Stomach (tissue), 9 donors: ENCODE results near the gene KRTAP10-1. TPM values are rescaled to one million over a fixed set of nuclear protein-coding genes. Genes with fewer than 3 reads are reported as not detected.

Experiments
- DNase-seq, 2 donors: peaks; one replicate each; pipeline versions ENCODE4 v3.0.0 to v3.0.0-alpha.2; 2013 to 2019
- H3K27ac ChIP-seq, 5 donors: fragments of 200-600 bp in 4 of 5; sonication (generic) in 4 of 5; one replicate each; pipeline ENCODE4 v1.5.1; 2013 to 2019; ENCODE audit warnings: mild to moderate bottlenecking in 1 of 5, moderate library complexity in 1 of 5
- H3K27me3 ChIP-seq, 3 donors: fragments of 200-600 bp; sonication (generic); one replicate each; pipeline ENCODE4 v1.5.1; 2017 to 2019; ENCODE audit warnings: mixed run types in 1 of 3
- H3K36me3 ChIP-seq, 4 donors: fragments of 200-600 bp; sonication (generic); 1 replicate in 3 of 4; 2 replicates in 1 of 4; pipeline ENCODE4 v1.5.1; 2016 to 2019
- H3K4me1 ChIP-seq, 4 donors: fragments of 200-600 bp; sonication (generic); one replicate each; pipeline ENCODE4 v1.5.1; 2016 to 2019
- H3K4me3 ChIP-seq, 4 donors: fragments of 200-600 bp; sonication (generic) in 3 of 4; one replicate each; pipeline ENCODE4 v1.5.1; 2016 to 2019; ENCODE audit warnings: mild to moderate bottlenecking in 1 of 4
- H3K9me3 ChIP-seq, 4 donors: fragments of 200-600 bp; sonication (generic); one replicate each; pipeline ENCODE4 v1.5.1; 2016 to 2019
- EP300 ChIP-seq: sonication (generic); formaldehyde crosslinking; IDR thresholded peaks from one replicate; pipeline ENCODE4 v1.6.1; 2017; ENCODE audit warnings: antibody characterized with exemption
- POLR2A ChIP-seq, 4 donors: fragments of 450-650 bp; IDR thresholded peaks; one replicate each; pipeline ENCODE4 v1.6.1; 2016; ENCODE audit warnings: antibody characterized with exemption in 4 of 4, control low read depth in 2 of 4, mild to moderate bottlenecking in 1 of 4, moderate library complexity in 1 of 4
- POLR2AphosphoS5 ChIP-seq, 3 donors: sonication (generic); formaldehyde crosslinking; IDR thresholded peaks; one replicate each; pipeline ENCODE4 v1.6.1; 2016; ENCODE audit warnings: antibody characterized with exemption in 3 of 3
- WGBS, 5 donors: extraction: QIAGEN DNeasy Blood & Tissue Kit in 3 of 5; methylation state at CpG; one replicate each; pipeline versions ENCODE4 v1.1.5 to v1.1.7; 2013 to 2018; 5-methylcytosine and 5-hydroxymethylcytosine counted together
- intact Hi-C: fragments of 100-400 bp; cut with DNase I; formaldehyde crosslinking; loops from one replicate; pipeline ENCODE4 v1.15.1; 2023; ENCODE audit warnings: low total_unique reads
- polyA plus RNA-seq, 3 donors: library from polyadenylated mRNA; stranded (reverse); fragments of 200-250 nt; gene quantifications; one replicate each; pipeline ENCODE4 v1.2.3, GENCODE V29; 2013
- total RNA-seq, 5 donors: library from RNA; depleted of rRNA; stranded (reverse); fragments of >200 nt; gene quantifications; one replicate each; pipeline versions ENCODE4 v1.1.0 to v1.2.3, GENCODE V29; 2014 to 2016
- TF ChIP-seq, protein P1 (sequence below), 7 experiments: fragments of 450-650 bp in 4 of 7; fragments of 200-600 bp in 3 of 7; sonication (generic) in 3 of 7; IDR thresholded peaks; one replicate each; pipeline ENCODE4 v1.5.1; 2016 to 2019; ENCODE audit warnings: antibody characterized with exemption in 7 of 7, control low read depth in 2 of 7, mild to moderate bottlenecking in 1 of 7
- donor health status: healthy with polysubstance abuse.
- donor health status: Bipolar disorder and iron deficiency.
- donor health status: healthy.

The KRTAP10-1 gene
- total and polyA plus RNA-seq, 8 donors, result not detected

DNA sequence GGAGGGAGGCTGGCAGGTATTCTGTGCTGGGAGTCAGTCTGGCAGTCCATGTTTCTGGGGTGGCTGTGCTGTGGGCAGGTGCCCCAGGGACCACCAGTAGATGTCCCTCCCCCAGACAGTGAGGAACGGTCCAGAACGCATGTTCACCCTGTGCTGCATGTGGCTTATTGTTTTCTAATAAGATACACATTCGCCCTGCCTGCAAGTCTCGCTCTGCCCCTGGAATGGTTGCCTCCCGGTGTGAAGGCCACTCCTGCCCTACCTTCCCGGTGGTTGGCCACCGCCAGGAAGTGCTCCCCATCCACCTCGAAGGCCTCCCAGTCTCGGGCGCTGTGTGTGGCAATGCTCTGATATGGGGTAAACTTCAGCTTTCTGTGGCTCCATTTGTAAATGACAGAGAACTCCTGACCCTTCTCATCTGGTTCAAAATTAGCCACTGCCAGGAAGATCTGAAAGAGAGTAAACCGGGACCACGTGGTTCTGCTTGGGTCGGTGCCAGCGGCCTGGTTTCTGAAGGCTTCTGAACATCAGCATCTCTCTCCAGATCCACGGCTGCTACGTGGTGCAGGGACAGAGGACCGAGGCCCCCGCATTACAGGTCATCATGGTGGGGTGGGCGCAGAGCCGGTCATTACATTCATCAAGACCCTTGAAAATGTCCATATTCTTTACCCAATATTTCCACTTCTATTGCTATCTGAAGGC lies 14.5 kb downstream of the KRTAP10-1 start:
- intact Hi-C loops, result no loop called here
- DNase-seq, result peak in 1 of 2 donors; percentile 23
- no peaks in the 10 kb centered on the region for H3K36me3 ChIP-seq
- H3K27me3 ChIP-seq, result peaks cover 0 to 52% (median 0%) of the 10 kb centered on the region in 3 donors
- no peak overlapping the region for H3K4me3 ChIP-seq
- H3K4me1 ChIP-seq, result no peaks in the 10 kb centered on the region
- no peaks in the 10 kb centered on the region for H3K9me3 ChIP-seq
- WGBS, 5 donors, result 82 to 88% (median 86%) methylated on average over 19 to 20 of the region's 20 CpGs
- TF ChIP-seq POLR2A (IDR thresholded peaks at IDR 0.05), result no peak
- TF ChIP-seq, protein P1, sequence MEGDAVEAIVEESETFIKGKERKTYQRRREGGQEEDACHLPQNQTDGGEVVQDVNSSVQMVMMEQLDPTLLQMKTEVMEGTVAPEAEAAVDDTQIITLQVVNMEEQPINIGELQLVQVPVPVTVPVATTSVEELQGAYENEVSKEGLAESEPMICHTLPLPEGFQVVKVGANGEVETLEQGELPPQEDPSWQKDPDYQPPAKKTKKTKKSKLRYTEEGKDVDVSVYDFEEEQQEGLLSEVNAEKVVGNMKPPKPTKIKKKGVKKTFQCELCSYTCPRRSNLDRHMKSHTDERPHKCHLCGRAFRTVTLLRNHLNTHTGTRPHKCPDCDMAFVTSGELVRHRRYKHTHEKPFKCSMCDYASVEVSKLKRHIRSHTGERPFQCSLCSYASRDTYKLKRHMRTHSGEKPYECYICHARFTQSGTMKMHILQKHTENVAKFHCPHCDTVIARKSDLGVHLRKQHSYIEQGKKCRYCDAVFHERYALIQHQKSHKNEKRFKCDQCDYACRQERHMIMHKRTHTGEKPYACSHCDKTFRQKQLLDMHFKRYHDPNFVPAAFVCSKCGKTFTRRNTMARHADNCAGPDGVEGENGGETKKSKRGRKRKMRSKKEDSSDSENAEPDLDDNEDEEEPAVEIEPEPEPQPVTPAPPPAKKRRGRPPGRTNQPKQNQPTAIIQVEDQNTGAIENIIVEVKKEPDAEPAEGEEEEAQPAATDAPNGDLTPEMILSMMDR (IDR thresholded peaks at IDR 0.05), result no peak
- no peak for TF ChIP-seq EP300
- no peak for TF ChIP-seq POLR2AphosphoS5 (IDR thresholded peaks at IDR 0.05)
- H3K27ac ChIP-seq, result no peak overlapping the region

GRCh38 chr21:44524414-44525371 lies 15.3 kb downstream of the KRTAP10-1 start:
- WGBS, 5 donors, result 70 to 90% (median 81%) methylated on average over 2 of the region's 2 CpGs

GRCh38 chr21:44523567-44524413 lies 16.2 kb downstream of the KRTAP10-1 start:
- 63 to 89% (median 77%) methylated on average over 1 of the region's 1 CpG for WGBS, 5 donors
- TF ChIP-seq POLR2AphosphoS5 (IDR thresholded peaks at IDR 0.05) (no peak), EP300 (no peak), POLR2A (IDR thresholded peaks at IDR 0.05) (no peak)
- TF ChIP-seq, protein P1 (IDR thresholded peaks at IDR 0.05), result no peak
- no peak overlapping the region for H3K4me3 ChIP-seq
- H3K27me3 ChIP-seq, result peaks cover 0 to 45% (median 0%) of the 10 kb centered on the region in 3 donors
- H3K9me3 ChIP-seq, result no peaks in the 10 kb centered on the region
- no peaks in the 10 kb centered on the region for H3K36me3 ChIP-seq
- H3K4me1 ChIP-seq, result no peaks in the 10 kb centered on the region
- intact Hi-C loops, result no loop called here
- DNase-seq, result no peak
- no peak overlapping the region for H3K27ac ChIP-seq

More at GRCh38 chr21:44524414-44525371, 15.3 kb downstream of the KRTAP10-1 start:
- no peaks in the 10 kb centered on the region for H3K4me1 ChIP-seq
- H3K9me3 ChIP-seq, result no peaks in the 10 kb centered on the region
- no peaks in the 10 kb centered on the region for H3K36me3 ChIP-seq
- H3K27me3 ChIP-seq, result peaks cover 0 to 52% (median 0%) of the 10 kb centered on the region in 3 donors
- no peak overlapping the region for H3K27ac ChIP-seq
- no peak overlapping the region for H3K4me3 ChIP-seq
- DNase-seq, result no peak
- TF ChIP-seq POLR2AphosphoS5 (IDR thresholded peaks at IDR 0.05) (no peak), EP300 (no peak), POLR2A (IDR thresholded peaks at IDR 0.05) (no peak)
- TF ChIP-seq, protein P1 (IDR thresholded peaks at IDR 0.05), result no peak
- intact Hi-C loops, result no loop called here
